ENCODE results near the gene CD9.
"Not testable (repeated sequence)": the region's sequence is repeated elsewhere in the genome, so short reads cannot be mapped to it uniquely, and the experiment has no call there.

DNA sequence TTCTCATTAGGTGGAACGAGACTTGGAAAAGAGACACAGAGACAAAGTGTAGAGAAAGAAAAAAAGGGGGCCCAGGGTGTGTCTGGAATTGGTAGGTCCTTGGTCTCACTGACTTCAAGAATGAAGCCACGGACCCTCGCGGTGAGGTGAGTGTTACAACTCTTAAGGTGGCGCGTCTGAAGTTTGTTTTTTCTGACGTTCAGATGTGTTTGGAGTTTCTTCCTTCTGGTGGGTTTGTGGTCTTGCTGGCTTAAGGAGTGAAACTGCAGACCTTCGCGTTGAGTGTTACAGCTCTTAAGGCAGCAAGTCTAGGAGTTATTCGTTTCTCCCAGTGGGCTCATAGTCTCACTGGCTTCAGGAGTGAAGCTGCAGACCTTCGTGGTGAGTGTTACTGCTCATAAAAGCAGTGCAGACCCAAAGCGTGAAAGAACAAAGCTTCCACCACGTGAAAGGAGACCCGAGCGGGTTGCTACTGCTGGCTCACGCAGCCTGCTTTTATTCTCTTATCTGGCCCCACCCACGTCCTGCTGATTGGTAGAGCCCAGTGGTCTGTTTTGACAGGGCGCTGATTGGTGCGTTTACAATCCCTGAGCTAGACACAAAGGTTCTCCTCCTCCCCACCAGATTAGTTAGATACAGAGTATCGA lies 10.1 kb upstream of the CD9 start:
- TF ChIP-seq, protein P1, sequence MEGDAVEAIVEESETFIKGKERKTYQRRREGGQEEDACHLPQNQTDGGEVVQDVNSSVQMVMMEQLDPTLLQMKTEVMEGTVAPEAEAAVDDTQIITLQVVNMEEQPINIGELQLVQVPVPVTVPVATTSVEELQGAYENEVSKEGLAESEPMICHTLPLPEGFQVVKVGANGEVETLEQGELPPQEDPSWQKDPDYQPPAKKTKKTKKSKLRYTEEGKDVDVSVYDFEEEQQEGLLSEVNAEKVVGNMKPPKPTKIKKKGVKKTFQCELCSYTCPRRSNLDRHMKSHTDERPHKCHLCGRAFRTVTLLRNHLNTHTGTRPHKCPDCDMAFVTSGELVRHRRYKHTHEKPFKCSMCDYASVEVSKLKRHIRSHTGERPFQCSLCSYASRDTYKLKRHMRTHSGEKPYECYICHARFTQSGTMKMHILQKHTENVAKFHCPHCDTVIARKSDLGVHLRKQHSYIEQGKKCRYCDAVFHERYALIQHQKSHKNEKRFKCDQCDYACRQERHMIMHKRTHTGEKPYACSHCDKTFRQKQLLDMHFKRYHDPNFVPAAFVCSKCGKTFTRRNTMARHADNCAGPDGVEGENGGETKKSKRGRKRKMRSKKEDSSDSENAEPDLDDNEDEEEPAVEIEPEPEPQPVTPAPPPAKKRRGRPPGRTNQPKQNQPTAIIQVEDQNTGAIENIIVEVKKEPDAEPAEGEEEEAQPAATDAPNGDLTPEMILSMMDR (IDR thresholded peaks at IDR 0.05): not testable (repeated sequence)
- TF ChIP-seq POLR2A (IDR thresholded peaks at IDR 0.05): not testable (repeated sequence)

Data from esophagus squamous epithelium (tissue), 4 donors.